ENCODE data around the gene SCLT1.

DNA sequence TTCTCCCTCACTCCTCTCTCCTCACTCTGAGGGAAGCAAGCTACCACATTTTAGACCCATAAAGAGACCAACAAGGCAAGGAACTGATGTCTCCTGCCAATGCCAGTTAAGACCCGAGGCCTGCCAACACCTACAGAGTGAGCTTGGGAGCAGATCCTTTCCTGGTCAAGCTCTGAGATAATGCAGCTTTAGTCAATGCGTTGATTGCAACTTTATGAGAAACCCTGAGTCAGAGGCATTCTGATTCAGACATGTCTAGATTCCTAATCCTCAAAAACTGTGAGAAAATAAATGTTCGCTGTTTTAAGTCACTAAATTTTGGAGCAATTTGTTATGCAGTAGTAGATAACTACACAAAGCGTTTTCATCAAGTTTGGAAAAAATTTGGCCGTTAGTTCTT lies 168.4 kb downstream of the SCLT1 start:
- TF ChIP-seq POLR2A (IDR thresholded peaks at IDR 0.05) (no peak), CTCF (IDR thresholded peaks at IDR 0.05) (no peak)

Measured in body of pancreas (tissue), 4 donors.